ENCODE measurements around the gene C15orf40. TPM values are rescaled to one million over a fixed set of nuclear protein-coding genes. Genes with fewer than 3 reads are reported as not detected.

The C15orf40 gene
- total and polyA plus RNA-seq, 2 of the 13 experiments (the other 11 are each of a cell fraction or from before 2014, with no cell fraction given): 24.0 to 26.3 TPM

DNA sequence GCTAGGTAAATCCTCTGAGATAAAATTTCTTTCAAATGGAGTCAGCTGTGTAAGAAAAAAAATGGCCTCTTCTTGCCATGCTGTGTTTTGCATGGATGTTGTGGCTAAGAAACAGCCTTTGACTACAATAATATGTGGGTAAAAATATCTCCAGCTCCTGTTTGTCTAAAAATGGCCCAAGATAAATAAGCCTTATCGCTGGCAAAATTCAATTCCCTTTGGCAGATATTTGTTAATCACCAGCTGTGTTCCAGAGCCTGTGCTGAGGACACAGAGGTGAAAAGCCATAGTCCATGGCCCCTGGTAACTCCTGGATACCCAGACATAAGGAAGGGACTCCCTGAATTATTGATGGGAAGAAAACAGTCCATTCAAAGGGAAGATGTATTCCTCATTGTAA lies 40.7 kb downstream of the C15orf40 start (continued):
- TF ChIP-seq CTCF (CRISPR knock-in tag; IDR thresholded peaks at IDR 0.05) (no peak), ZGPAT (CRISPR knock-in tag; IDR thresholded peaks at IDR 0.05) (no peak), NFAT5 (CRISPR knock-in tag; IDR thresholded peaks at IDR 0.05) (no peak)
- TF ChIP-seq, protein P1, sequence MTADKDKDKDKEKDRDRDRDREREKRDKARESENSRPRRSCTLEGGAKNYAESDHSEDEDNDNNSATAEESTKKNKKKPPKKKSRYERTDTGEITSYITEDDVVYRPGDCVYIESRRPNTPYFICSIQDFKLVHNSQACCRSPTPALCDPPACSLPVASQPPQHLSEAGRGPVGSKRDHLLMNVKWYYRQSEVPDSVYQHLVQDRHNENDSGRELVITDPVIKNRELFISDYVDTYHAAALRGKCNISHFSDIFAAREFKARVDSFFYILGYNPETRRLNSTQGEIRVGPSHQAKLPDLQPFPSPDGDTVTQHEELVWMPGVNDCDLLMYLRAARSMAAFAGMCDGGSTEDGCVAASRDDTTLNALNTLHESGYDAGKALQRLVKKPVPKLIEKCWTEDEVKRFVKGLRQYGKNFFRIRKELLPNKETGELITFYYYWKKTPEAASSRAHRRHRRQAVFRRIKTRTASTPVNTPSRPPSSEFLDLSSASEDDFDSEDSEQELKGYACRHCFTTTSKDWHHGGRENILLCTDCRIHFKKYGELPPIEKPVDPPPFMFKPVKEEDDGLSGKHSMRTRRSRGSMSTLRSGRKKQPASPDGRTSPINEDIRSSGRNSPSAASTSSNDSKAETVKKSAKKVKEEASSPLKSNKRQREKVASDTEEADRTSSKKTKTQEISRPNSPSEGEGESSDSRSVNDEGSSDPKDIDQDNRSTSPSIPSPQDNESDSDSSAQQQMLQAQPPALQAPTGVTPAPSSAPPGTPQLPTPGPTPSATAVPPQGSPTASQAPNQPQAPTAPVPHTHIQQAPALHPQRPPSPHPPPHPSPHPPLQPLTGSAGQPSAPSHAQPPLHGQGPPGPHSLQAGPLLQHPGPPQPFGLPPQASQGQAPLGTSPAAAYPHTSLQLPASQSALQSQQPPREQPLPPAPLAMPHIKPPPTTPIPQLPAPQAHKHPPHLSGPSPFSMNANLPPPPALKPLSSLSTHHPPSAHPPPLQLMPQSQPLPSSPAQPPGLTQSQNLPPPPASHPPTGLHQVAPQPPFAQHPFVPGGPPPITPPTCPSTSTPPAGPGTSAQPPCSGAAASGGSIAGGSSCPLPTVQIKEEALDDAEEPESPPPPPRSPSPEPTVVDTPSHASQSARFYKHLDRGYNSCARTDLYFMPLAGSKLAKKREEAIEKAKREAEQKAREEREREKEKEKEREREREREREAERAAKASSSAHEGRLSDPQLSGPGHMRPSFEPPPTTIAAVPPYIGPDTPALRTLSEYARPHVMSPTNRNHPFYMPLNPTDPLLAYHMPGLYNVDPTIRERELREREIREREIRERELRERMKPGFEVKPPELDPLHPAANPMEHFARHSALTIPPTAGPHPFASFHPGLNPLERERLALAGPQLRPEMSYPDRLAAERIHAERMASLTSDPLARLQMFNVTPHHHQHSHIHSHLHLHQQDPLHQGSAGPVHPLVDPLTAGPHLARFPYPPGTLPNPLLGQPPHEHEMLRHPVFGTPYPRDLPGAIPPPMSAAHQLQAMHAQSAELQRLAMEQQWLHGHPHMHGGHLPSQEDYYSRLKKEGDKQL (CRISPR knock-in tag; IDR thresholded peaks at IDR 0.05; ENCODE audit: low read depth): no peak

All from HepG2 (cell line).